Neural progenitor cell (in vitro differentiated cells): ENCODE results near the gene NUDT6.
"Not testable (repeated sequence)": the region's sequence is repeated elsewhere in the genome, so short reads cannot be mapped to it uniquely, and the experiment has no call there.

Source experiments
- CTCF ChIP-seq: fragments of 200-600 bp; sonication (generic); IDR thresholded peaks from 2 replicates; pipeline ENCODE4 v1.5.1; 2017; ENCODE audit warnings: antibody characterized with exemption, mild to moderate bottlenecking
- EZH2 ChIP-seq: fragments of 200-600 bp; sonication (generic); IDR thresholded peaks from 2 replicates; pipeline ENCODE4 v1.6.1; 2017; ENCODE audit warnings: antibody characterized with exemption, mild to moderate bottlenecking, moderate library complexity
- EZH2phosphoT487 ChIP-seq: fragments of 200-600 bp; sonication (generic); IDR thresholded peaks from 2 replicates; pipeline ENCODE4 v1.6.1; 2017; ENCODE audit warnings: antibody characterized with exemption

GRCh38 chr4:122868235-122868634 lies 54.2 kb downstream of the NUDT6 start:
- TF ChIP-seq CTCF, EZH2, EZH2phosphoT487: not testable (repeated sequence)
